ENCODE measurements around the gene XKR3.
"Not testable (repeated sequence)": the region's sequence is repeated elsewhere in the genome, so short reads cannot be mapped to it uniquely, and the experiment has no call there.

The XKR3 gene

DNA sequence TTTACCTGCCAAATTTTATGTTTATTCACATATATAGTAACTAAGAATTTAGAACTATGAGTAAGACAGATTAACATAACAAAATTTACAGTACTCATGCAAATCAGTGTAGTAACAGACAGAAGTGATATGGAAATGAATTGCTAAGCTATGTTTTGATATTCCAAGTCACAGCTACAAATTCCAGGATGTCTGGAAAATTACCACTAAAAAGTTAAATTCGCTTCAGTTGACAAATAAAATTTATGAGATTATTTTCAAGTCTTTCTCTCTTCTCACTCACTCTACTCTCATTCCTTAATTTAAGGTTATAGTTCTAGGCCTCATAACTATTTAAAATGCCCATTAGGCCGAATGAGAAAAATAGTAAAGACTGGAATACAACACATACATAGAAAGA is 18.1 kb downstream of the XKR3 start:
- no peak overlapping the region for H3K27ac ChIP-seq
- H3K4me2 ChIP-seq = no peak overlapping the region
- no peaks in the 10 kb centered on the region for H3K27me3 ChIP-seq
- no peak for TF ChIP-seq Cebpa-rat (IDR thresholded peaks at IDR 0.05)
- no peak overlapping the region for H3K4me3 ChIP-seq
- H3K9me3 ChIP-seq = no peaks in the 10 kb centered on the region
- no peaks in the 10 kb centered on the region for H4K20me1 ChIP-seq
- no peaks in the 10 kb centered on the region for H3K36me3 ChIP-seq
- peaks cover 27% of the 10 kb centered on the region for H3K4me1 ChIP-seq
- H3K9ac ChIP-seq = no peak overlapping the region

- no peak overlapping the region for H3K4me2 ChIP-seq
- no peak for TF ChIP-seq Cebpa-rat (IDR thresholded peaks at IDR 0.05)
- no peak overlapping the region for H3K9ac ChIP-seq
- H3K9me3 ChIP-seq = no peaks in the 10 kb centered on the region
- no peaks in the 10 kb centered on the region for H4K20me1 ChIP-seq
- H3K27me3 ChIP-seq = no peaks in the 10 kb centered on the region
- H3K4me1 ChIP-seq = peaks cover 20% of the 10 kb centered on the region
- no peak overlapping the region for H3K4me3 ChIP-seq
- H3K27ac ChIP-seq = no peak overlapping the region
- no peaks in the 10 kb centered on the region for H3K36me3 ChIP-seq
Measured at GRCh38 chr22:16806401-16806800, 18.8 kb downstream of the XKR3 start.

DNA sequence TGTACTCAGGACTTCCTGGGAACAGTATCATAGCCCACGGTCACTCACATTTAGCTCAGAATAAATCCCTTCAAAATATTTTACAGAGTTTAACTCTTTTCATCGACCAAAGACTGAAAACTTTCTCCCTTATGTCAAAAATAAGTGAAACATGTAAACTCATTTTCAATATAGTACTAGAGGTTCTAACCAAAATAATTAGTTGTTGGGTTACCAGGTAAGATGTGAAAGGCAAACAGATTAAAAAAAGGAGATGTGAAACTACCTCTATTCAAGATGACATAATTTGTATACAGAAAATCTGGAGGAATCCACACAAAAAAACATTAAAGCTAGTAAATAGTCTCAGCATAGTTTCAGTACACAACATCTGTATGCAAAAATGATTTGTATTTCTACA is 20.3 kb downstream of the XKR3 start:
- H4K20me1 ChIP-seq = no peaks in the 10 kb centered on the region
- H3K27ac ChIP-seq = no peak overlapping the region
- H3K9me3 ChIP-seq = no peaks in the 10 kb centered on the region
- H3K4me2 ChIP-seq = no peak overlapping the region
- H3K36me3 ChIP-seq = no peaks in the 10 kb centered on the region
- H3K27me3 ChIP-seq = no peaks in the 10 kb centered on the region
- no peak overlapping the region for H3K4me3 ChIP-seq
- H3K9ac ChIP-seq = no peak overlapping the region
- peaks cover 5% of the 10 kb centered on the region; the same call in 1 of the 2 replicates for H3K4me1 ChIP-seq
- no peak for TF ChIP-seq Cebpa-rat (IDR thresholded peaks at IDR 0.05)

GRCh38 chr22:16803255-16803917 is 21.8 kb downstream of the XKR3 start:
- TF ChIP-seq Cebpa-rat (IDR thresholded peaks at IDR 0.05) = no peak
- no peaks in the 10 kb centered on the region for H4K20me1 ChIP-seq
- H3K9ac ChIP-seq = no peak overlapping the region
- H3K27ac ChIP-seq = no peak overlapping the region
- no peaks in the 10 kb centered on the region for H3K27me3 ChIP-seq
- no peaks in the 10 kb centered on the region for H3K36me3 ChIP-seq
- no peak overlapping the region for H3K4me3 ChIP-seq
- no peaks in the 10 kb centered on the region for H3K4me1 ChIP-seq
- no peaks in the 10 kb centered on the region for H3K9me3 ChIP-seq
- H3K4me2 ChIP-seq = no peak overlapping the region

- Histone ChIP-seq H3K4me1 (no peaks in the 10 kb centered on the region; the same call in 1 of the 2 replicates), H3K27ac (no peak overlapping the region), H3K36me3 (no peaks in the 10 kb centered on the region), H3K9ac (no peak overlapping the region), H3K9me3 (no peaks in the 10 kb centered on the region), H4K20me1 (no peaks in the 10 kb centered on the region), H3K27me3 (no peaks in the 10 kb centered on the region), H3K4me2 (no peak overlapping the region), H3K4me3 (no peak overlapping the region)
- no peak for TF ChIP-seq Cebpa-rat (IDR thresholded peaks at IDR 0.05)
Measured at GRCh38 chr22:16801571-16801970, 23.6 kb downstream of the XKR3 start.

- Histone ChIP-seq H3K4me2 (no peak overlapping the region), H3K36me3 (no peaks in the 10 kb centered on the region), H3K9me3 (no peaks in the 10 kb centered on the region), H4K20me1 (no peaks in the 10 kb centered on the region), H3K4me3 (no peak overlapping the region), H3K27me3 (no peaks in the 10 kb centered on the region), H3K27ac (no peak overlapping the region), H3K4me1 (no peaks in the 10 kb centered on the region; the same call in 1 of the 2 replicates), H3K9ac (no peak overlapping the region)
- TF ChIP-seq Cebpa-rat (IDR thresholded peaks at IDR 0.05) = no peak
Measured at GRCh38 chr22:16801088-16801487, 24.1 kb downstream of the XKR3 start.

GRCh38 chr22:16800358-16800757 is 24.9 kb downstream of the XKR3 start:
- no peak for TF ChIP-seq Cebpa-rat (IDR thresholded peaks at IDR 0.05)
- H3K9me3 ChIP-seq = no peaks in the 10 kb centered on the region

DNA sequence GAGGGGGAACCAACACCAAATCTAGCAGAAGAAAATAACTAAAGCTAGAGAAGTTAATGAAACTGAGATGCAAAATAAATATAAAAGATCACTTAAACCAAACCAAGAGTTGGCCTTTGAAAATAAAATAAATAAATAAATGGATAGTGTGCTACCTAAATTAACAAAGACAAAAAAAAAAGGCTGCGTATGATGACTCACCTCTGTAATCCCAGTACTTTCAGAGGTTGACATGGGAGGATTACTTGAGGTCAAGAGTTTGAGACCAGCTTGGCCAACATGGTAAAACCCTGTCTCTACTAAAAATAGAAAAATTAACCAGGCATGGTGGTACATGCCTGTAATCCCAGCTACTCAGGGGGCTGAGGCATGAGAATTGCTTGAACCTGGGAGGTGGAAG is 29.7 kb downstream of the XKR3 start:
- H3K27me3 ChIP-seq, H4K20me1 ChIP-seq, H3K9me3 ChIP-seq, H3K36me3 ChIP-seq, H3K4me2 ChIP-seq, H3K4me1 ChIP-seq, H3K9ac ChIP-seq, H3K27ac ChIP-seq, H3K4me3 ChIP-seq: not testable (repeated sequence)

More at GRCh38 chr22:16800358-16800757, 24.9 kb downstream of the XKR3 start:
- Histone ChIP-seq H3K4me1 (no peaks in the 10 kb centered on the region; the same call in 1 of the 2 replicates), H4K20me1 (no peaks in the 10 kb centered on the region), H3K27me3 (no peaks in the 10 kb centered on the region), H3K9ac (no peak overlapping the region), H3K36me3 (no peaks in the 10 kb centered on the region), H3K4me3 (no peak overlapping the region), H3K27ac (no peak overlapping the region), H3K4me2 (no peak overlapping the region)

GRCh38 chr22:16793831-16794230 is 31.4 kb downstream of the XKR3 start:
- Histone ChIP-seq H3K4me1 (peaks cover 10% of the 10 kb centered on the region), H3K36me3 (no peaks in the 10 kb centered on the region), H3K4me2 (no peak overlapping the region), H3K9me3 (no peaks in the 10 kb centered on the region), H3K4me3 (no peak overlapping the region), H4K20me1 (no peaks in the 10 kb centered on the region), H3K9ac (no peak overlapping the region), H3K27ac (no peak overlapping the region), H3K27me3 (no peaks in the 10 kb centered on the region)
- no peak for TF ChIP-seq Cebpa-rat (IDR thresholded peaks at IDR 0.05)

DNA sequence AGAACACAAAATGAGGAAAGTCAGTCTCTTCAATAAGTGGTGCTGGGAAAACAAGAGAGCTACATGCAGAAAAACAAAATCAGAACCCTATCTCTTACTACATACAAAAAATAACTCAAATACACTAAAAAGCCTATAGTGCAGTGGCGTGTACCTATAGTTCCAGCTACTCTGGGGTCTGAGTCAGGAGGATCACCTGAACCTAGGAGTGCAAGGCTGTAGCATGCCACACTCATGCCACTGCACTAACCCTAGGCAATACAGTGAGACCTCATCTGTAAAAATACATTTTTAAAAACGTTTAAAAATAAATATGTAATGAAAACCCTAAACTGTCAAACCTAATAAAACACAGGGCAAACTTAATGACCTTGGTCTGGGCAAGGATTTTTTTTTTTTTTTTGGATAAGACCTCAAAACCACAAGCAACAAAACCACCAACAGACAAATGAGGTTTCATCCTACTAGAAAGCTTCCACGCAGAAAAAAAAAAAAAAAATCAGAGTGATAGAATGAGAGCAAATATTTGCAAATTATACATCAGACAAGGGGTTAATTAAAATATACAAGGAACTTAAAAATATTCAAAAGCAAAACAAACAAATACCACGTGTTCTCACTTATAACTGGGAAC is 35.2 kb downstream of the XKR3 start:
- Histone ChIP-seq H3K4me3 (no peak overlapping the region), H3K9ac (no peak overlapping the region)

More for the DNA sequence above, 35.2 kb downstream of the XKR3 start:
- H3K36me3 ChIP-seq = no peaks in the 10 kb centered on the region
- no peak overlapping the region for H3K27ac ChIP-seq
- H3K9me3 ChIP-seq = no peaks in the 10 kb centered on the region
- no peaks in the 10 kb centered on the region for H4K20me1 ChIP-seq
- no peaks in the 10 kb centered on the region for H3K27me3 ChIP-seq
- peaks cover 10% of the 10 kb centered on the region for H3K4me1 ChIP-seq
- no peak for TF ChIP-seq Cebpa-rat (IDR thresholded peaks at IDR 0.05)
- peak overlapping the region; percentile 51 for H3K4me2 ChIP-seq
